ENCODE results near the gene ADAMTS17.
A peak's percentile ranks its signal among the peaks of the same experiment; 100 is the strongest.

ADAMTS17 gene

DNA sequence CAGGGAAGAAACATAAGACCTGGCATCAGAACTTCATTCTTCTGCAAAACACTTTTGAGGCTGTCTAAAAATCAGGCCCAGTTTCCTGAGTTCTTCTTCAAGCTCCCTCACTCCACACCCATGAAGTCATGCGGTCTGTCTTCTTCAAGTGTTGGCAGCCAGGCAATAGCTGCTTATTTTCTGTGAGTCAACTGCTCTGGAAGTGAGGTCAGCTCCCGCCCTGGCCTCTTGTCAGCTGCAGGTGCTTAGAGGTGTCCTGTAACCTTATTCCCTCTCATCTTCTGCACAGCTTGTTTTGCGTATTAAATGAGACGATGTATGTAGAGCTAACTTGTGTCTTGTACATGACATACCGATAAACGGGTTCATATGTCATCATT, 226.1 kb downstream of the ADAMTS17 start:
- DNase-seq (ENCODE audit: low read depth): peak; percentile 54
- TF ChIP-seq CTCF (conservative IDR thresholded peaks at IDR 0.05; ENCODE audit: low read length): no peak
- no peak overlapping the region for H3K4me3 ChIP-seq (ENCODE audit: low read length)

DNA sequence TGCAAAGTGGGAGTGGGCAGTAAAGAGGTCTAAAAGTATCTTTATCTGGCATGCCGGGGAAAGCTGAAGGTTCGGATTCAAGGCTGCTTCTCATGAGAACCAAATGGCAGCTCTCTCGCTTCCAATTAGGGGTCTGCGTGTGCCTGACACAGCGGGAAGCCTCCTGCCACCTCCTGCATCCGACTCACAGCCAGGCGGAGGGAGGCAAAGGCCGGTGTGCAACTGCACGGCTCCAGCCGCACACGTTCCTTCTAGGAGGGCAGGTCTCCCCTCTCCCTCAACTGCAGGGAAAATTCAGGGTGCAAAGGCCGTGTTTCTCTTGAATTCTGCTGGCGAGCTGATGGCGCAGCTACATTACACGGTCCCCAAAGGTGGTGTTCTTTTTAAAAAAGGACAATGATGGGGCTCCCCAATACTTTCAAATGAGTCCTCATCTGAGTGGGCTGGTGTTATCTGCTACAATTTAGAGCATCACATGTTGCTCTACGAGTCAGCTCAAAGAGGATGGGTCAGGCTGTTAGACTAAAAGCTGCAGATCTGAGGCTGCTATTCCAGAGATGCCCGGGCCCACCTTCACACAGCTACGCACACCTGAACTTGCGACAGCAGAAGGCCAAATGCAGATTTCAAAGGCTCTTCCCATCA, 226.6 kb downstream of the ADAMTS17 start:
- H3K4me3 ChIP-seq (ENCODE audit: low read length): no peak overlapping the region
- TF ChIP-seq CTCF (conservative IDR thresholded peaks at IDR 0.05; ENCODE audit: low read length): no peak
- DNase-seq (ENCODE audit: low read depth): no peak

DNA sequence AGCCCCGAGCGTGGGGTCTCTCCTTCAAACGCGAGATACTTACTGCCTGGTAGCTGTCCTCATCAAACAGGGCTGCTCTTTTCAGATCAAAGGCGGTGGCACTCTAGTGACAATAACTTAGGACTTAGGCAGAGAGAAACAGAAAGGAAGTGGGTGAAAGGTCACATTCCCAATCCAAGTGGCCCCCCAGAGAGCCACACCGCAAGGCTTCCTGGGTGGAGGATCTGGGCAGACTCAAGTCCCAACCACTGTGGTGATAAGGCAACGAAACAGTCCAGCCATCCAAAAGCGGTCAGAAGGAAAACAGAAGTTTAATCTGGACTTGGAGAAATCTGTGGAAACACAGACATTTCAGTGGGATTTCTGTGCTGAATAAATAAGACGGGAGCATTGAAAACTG, 227.2 kb downstream of the ADAMTS17 start:
- peak; percentile 48 for DNase-seq (ENCODE audit: low read depth)
- peak overlapping the region; percentile 27 for H3K4me3 ChIP-seq (ENCODE audit: low read length)
- no peak for TF ChIP-seq CTCF (conservative IDR thresholded peaks at IDR 0.05; ENCODE audit: low read length)

DNA sequence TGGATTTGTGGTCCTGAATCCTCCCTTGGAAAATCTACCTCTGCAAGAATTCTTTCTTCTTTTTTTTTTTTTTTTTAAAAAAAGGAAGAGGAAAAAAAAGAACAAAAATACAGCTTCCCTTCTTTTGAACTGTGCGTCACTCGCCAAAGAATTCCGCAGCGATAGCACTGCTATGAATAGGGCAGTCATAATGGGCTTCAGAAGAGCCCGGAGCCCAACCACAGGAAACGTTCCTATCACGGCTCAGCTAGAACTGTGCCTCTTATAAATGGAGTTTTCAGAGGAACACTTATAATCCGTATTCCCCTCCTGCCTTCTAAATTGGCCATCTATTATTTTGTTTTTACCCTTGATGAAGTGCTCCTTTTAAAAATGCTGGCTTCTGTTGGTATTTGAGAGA, 227.7 kb downstream of the ADAMTS17 start:
- peak overlapping the region; percentile 27 for H3K4me3 ChIP-seq (ENCODE audit: low read length)
- no peak for TF ChIP-seq CTCF (conservative IDR thresholded peaks at IDR 0.05; ENCODE audit: low read length)
- peak; percentile 79 for DNase-seq (ENCODE audit: low read depth)

DNA sequence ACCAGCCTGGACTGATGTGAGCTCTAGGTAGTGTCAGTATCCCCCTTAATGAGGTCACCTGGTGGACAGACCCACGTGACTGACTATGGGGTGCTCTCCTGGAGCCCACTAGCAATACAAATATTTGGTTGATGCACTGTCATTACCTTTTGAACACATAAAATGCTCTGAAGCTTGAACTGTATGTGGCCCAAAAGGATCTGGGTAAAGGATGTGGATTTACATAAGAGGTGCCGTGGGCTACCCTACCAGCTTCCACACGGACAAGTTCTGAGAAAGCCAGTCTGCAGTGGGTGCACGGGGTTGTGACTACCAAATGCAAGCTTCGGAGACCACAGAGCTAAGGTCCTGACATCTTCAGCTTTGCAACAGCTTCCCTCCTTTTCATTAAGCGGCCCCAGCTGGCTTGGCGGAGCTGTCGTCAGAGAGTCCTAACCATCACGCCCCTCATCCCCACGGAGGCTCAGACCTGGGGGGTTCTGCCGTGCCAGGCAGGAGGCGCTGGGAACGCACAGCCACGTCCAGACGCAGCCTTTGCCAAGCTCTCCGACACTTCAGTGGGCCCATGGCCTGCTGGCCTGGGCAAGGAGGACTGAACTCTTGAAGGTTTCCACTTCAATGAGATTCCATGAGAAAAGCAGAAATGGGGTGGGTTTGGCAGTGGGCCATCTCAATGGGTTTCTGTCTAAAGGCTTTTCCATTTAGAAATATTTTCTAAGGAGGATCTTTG, 228.3 kb downstream of the ADAMTS17 start:
- H3K4me3 ChIP-seq (ENCODE audit: low read length): no peak overlapping the region
- no peak for TF ChIP-seq CTCF (conservative IDR thresholded peaks at IDR 0.05; ENCODE audit: low read length)
- DNase-seq (ENCODE audit: low read depth): no peak

DNA sequence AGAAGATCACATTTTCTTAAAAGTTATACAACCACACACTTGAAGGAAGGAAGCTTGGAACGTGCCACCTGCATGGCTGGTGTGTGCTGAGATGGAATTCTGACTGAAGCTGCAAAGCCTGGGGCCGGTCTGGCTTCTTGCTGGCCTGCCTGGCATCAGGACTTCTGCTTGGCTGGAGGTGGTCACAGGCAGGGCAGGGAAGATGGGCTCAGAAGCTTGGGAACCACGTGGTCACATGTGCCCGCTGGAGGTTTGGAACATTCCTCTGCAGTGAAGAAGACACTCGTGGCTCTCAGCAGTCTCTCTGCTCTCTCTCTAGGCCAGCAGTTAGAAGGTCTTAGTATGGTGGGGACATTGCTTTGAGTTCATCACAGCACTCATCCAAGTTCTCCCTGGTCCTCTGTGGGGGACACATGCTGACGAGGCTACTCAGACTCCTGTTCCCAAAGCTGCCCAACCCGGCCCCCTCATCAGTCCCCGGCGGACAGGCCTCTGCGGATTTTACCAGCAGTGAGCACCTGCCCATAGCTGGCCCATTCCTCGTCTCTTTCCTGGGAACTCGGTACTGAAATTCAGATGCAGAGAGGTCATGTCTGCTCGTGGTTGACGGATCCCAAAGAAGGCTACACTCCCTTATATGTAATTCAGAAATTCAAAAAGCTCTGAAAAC, 229.0 kb downstream of the ADAMTS17 start:
- DNase-seq (ENCODE audit: low read depth): no peak
- H3K4me3 ChIP-seq (ENCODE audit: low read length): no peak overlapping the region
- no peak for TF ChIP-seq CTCF (conservative IDR thresholded peaks at IDR 0.05; ENCODE audit: low read length)

DNA sequence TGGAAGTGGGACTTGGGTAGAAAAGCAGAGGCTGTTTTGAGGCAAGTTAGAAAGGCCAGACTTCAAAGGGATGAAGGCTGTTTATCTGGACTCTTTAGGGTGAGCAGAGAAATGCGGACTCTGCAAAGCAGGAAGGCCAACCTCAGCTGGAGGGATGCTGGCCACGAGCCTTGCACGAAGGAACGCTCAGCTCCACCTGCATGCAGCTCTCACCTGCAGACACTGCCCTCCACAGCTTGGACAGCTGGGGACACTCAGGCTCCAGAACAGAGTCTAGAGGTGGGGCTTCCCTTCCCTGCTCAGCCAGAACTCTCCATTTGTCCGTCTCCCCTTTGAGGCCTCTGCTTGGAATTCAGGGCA, 229.7 kb downstream of the ADAMTS17 start:
- TF ChIP-seq CTCF (conservative IDR thresholded peaks at IDR 0.05; ENCODE audit: low read length): no peak
- H3K4me3 ChIP-seq (ENCODE audit: low read length): no peak overlapping the region
- DNase-seq (ENCODE audit: low read depth): no peak
